Nephron progenitor cell (in vitro differentiated cells): ENCODE results near the gene DISP3.

Experiments used
- DNase-seq: peaks from one replicate; pipeline ENCODE4 v3.0.0; 2021
- H3K27ac Mint-ChIP-seq: 2 replicates; pipeline ENCODE4 v1.8.0; 2021; ENCODE audit warnings: mild to moderate bottlenecking, moderate library complexity, mixed read lengths
- H3K27me3 Mint-ChIP-seq: 2 replicates; pipeline ENCODE4 v1.8.0; 2021; ENCODE audit warnings: mild to moderate bottlenecking, low read depth, mixed read lengths; ENCODE audit not compliant: poor library complexity
- H3K36me3 Mint-ChIP-seq: 2 replicates; pipeline ENCODE4 v1.8.0; 2021; ENCODE audit warnings: low read depth, mixed read lengths
- H3K4me1 Mint-ChIP-seq: 2 replicates; pipeline ENCODE4 v1.8.0; 2021; ENCODE audit warnings: mixed read lengths
- H3K4me3 Mint-ChIP-seq: 2 replicates; pipeline ENCODE4 v1.8.0; 2021; ENCODE audit warnings: mild to moderate bottlenecking, moderate library complexity, mixed read lengths
- H3K9me3 Mint-ChIP-seq: 2 replicates; pipeline ENCODE4 v1.8.0; 2021; ENCODE audit warnings: mild to moderate bottlenecking, moderate library complexity, mixed read lengths
- CTCF ChIP-seq: fragments of 200-600 bp; sonication (generic); IDR thresholded peaks from 2 replicates; pipeline ENCODE4 v1.5.0; 2021; ENCODE audit warnings: antibody characterized with exemption

DISP3 gene

GRCh38 chr1:11560061-11560460 is 81.1 kb downstream of the DISP3 start:
- H3K4me3 Mint-ChIP-seq: no peak overlapping the region
- no peaks in the 10 kb centered on the region for H3K9me3 Mint-ChIP-seq
- no peak for TF ChIP-seq CTCF
- no peak for DNase-seq
- no peak overlapping the region for H3K27ac Mint-ChIP-seq
- peaks cover 66% of the 10 kb centered on the region for H3K27me3 Mint-ChIP-seq
- H3K36me3 Mint-ChIP-seq: no peaks in the 10 kb centered on the region
- peaks cover 29% of the 10 kb centered on the region for H3K4me1 Mint-ChIP-seq

GRCh38 chr1:11561740-11562139 is 82.8 kb downstream of the DISP3 start:
- no peak for DNase-seq
- no peaks in the 10 kb centered on the region for H3K9me3 Mint-ChIP-seq
- no peak for TF ChIP-seq CTCF
- H3K27me3 Mint-ChIP-seq: peaks cover 60% of the 10 kb centered on the region
- no peak overlapping the region for H3K27ac Mint-ChIP-seq
- H3K4me1 Mint-ChIP-seq: peaks cover 45% of the 10 kb centered on the region
- no peaks in the 10 kb centered on the region for H3K36me3 Mint-ChIP-seq
- H3K4me3 Mint-ChIP-seq: no peak overlapping the region

GRCh38 chr1:11562664-11563063 is 83.7 kb downstream of the DISP3 start:
- peaks cover 48% of the 10 kb centered on the region for H3K4me1 Mint-ChIP-seq
- H3K27me3 Mint-ChIP-seq: peaks cover 54% of the 10 kb centered on the region
- H3K36me3 Mint-ChIP-seq: no peaks in the 10 kb centered on the region
- TF ChIP-seq CTCF: no peak
- DNase-seq: no peak
- no peaks in the 10 kb centered on the region for H3K9me3 Mint-ChIP-seq
- H3K4me3 Mint-ChIP-seq: no peak overlapping the region
- H3K27ac Mint-ChIP-seq: no peak overlapping the region

- peak; percentile 54 for DNase-seq
- H3K27me3 Mint-ChIP-seq: peaks cover 53% of the 10 kb centered on the region
- peak overlapping the region; percentile 77 for H3K27ac Mint-ChIP-seq
- H3K9me3 Mint-ChIP-seq: no peaks in the 10 kb centered on the region
- peaks cover 54% of the 10 kb centered on the region for H3K4me1 Mint-ChIP-seq
- H3K36me3 Mint-ChIP-seq: no peaks in the 10 kb centered on the region
- H3K4me3 Mint-ChIP-seq: no peak overlapping the region
- no peak for TF ChIP-seq CTCF
These were observed 84.7 kb downstream of the DISP3 start for GRCh38 chr1:11563560-11564069.

GRCh38 chr1:11564237-11564636 is 85.3 kb downstream of the DISP3 start:
- H3K27ac Mint-ChIP-seq: no peak overlapping the region
- no peak for DNase-seq
- TF ChIP-seq CTCF: no peak
- H3K9me3 Mint-ChIP-seq: no peaks in the 10 kb centered on the region
- no peak overlapping the region for H3K4me3 Mint-ChIP-seq
- peaks cover 53% of the 10 kb centered on the region for H3K27me3 Mint-ChIP-seq
- peaks cover 54% of the 10 kb centered on the region for H3K4me1 Mint-ChIP-seq
- H3K36me3 Mint-ChIP-seq: no peaks in the 10 kb centered on the region

GRCh38 chr1:11566042-11566850 is 87.3 kb downstream of the DISP3 start:
- Mint-ChIP-seq H3K9me3 (no peaks in the 10 kb centered on the region), H3K27me3 (peaks cover 45% of the 10 kb centered on the region), H3K27ac (no peak overlapping the region), H3K36me3 (no peaks in the 10 kb centered on the region), H3K4me3 (no peak overlapping the region), H3K4me1 (peaks cover 54% of the 10 kb centered on the region)
- no peak for DNase-seq
- no peak for TF ChIP-seq CTCF
